Choroid plexus epithelial cell (primary cell): ENCODE data around the gene NUBP1.

Experiments used
- DNase-seq: peaks from one replicate; pipeline ENCODE4 v3.0.0-alpha.2; 2010; ENCODE audit warnings: low read depth
- H3K4me3 ChIP-seq: 2 replicates; pipeline ENCODE4 v1.5.1; 2011; ENCODE audit warnings: low read depth, mild to moderate bottlenecking, control low read depth, low read length, moderate library complexity
- CTCF ChIP-seq: conservative IDR thresholded peaks from 2 replicates; pipeline ENCODE4 v1.5.1; 2011; ENCODE audit warnings: low read depth, mild to moderate bottlenecking, control low read depth, inconsistent platforms, low read length, moderate library complexity

Gene NUBP1

GRCh38 chr16:10761373-10761772 is 17.7 kb downstream of the NUBP1 start:
- DNase-seq: no peak
- no peak for TF ChIP-seq CTCF
- H3K4me3 ChIP-seq: no peak overlapping the region

GRCh38 chr16:10762336-10763016 is 18.8 kb downstream of the NUBP1 start:
- no peak for TF ChIP-seq CTCF
- DNase-seq: no peak
- H3K4me3 ChIP-seq: no peak overlapping the region

- no peak overlapping the region for H3K4me3 ChIP-seq
- no peak for DNase-seq
- no peak for TF ChIP-seq CTCF
These were observed 19.8 kb downstream of the NUBP1 start for GRCh38 chr16:10763456-10763855.

- no peak for DNase-seq
- TF ChIP-seq CTCF: no peak
- H3K4me3 ChIP-seq: no peak overlapping the region
These were observed 22.1 kb downstream of the NUBP1 start for GRCh38 chr16:10765772-10766171.

GRCh38 chr16:10767127-10767526 is 23.5 kb downstream of the NUBP1 start:
- H3K4me3 ChIP-seq: no peak overlapping the region
- DNase-seq: no peak
- no peak for TF ChIP-seq CTCF

- no peak for DNase-seq
- no peak for TF ChIP-seq CTCF
- H3K4me3 ChIP-seq: no peak overlapping the region
These were observed 25.7 kb downstream of the NUBP1 start for GRCh38 chr16:10769381-10769780.

- no peak overlapping the region for H3K4me3 ChIP-seq
- peak; percentile 20 for DNase-seq
- TF ChIP-seq CTCF: no peak
These were observed 27.3 kb downstream of the NUBP1 start for GRCh38 chr16:10770907-10771306.
